WTC11 (cell line): Measurements from ENCODE around the gene U2AF1L4. TPM values are rescaled to one million over a fixed set of nuclear protein-coding genes. Genes with fewer than 3 reads are reported as not detected.

Experiments used
- ATAC-seq: fragments of 200-7000 bp; cut with Tn5 transposase; 2 replicates; pipeline ENCODE4 v1.10.0; 2021; ENCODE audit warnings: mild to moderate bottlenecking, moderate library complexity
- CTCF ChIA-PET: fragments of 300-600 bp; sonication (Branson Sonifier 250); formaldehyde crosslinking; loops from one replicate; lab custom pipeline; 2021; ENCODE audit warnings: antibody characterized with exemption; lab: Charles Lee
- POLR2A ChIA-PET: fragments of 350-600 bp; sonication (Branson Sonifier 250); formaldehyde crosslinking; loops from one replicate; lab custom pipeline; 2021; ENCODE audit warnings: antibody characterized with exemption; lab: Charles Lee
- DNase-seq: peaks from one replicate; pipeline ENCODE4 v3.0.0; 2021; ENCODE audit warnings: low spot score
- H3K27ac Mint-ChIP-seq: 2 replicates; pipeline ENCODE4 v1.8.0; 2021; ENCODE audit warnings: mixed read lengths
- H3K27me3 Mint-ChIP-seq: 2 replicates; pipeline ENCODE4 v1.8.0; 2021; ENCODE audit warnings: low read depth, mild to moderate bottlenecking, moderate library complexity, mixed read lengths
- H3K36me3 Mint-ChIP-seq: 2 replicates; pipeline ENCODE4 v1.8.0; 2021; ENCODE audit warnings: mixed read lengths
- H3K4me1 Mint-ChIP-seq: 2 replicates; pipeline ENCODE4 v1.8.0; 2022; ENCODE audit warnings: mixed read lengths
- H3K4me3 Mint-ChIP-seq: 2 replicates; pipeline ENCODE4 v1.8.0; 2021; ENCODE audit warnings: mild to moderate bottlenecking, moderate library complexity, mixed read lengths
- H3K9me3 Mint-ChIP-seq: 2 replicates; pipeline ENCODE4 v1.8.0; 2021; ENCODE audit warnings: mixed read lengths
- ATF3 ChIP-seq: sonication (generic); formaldehyde crosslinking; conservative IDR thresholded peaks from 2 replicates; pipeline ENCODE4 v1.8.1; 2022; ENCODE audit warnings: mild to moderate bottlenecking, missing genetic modification reagents
- ATF6 ChIP-seq: sonication (generic); formaldehyde crosslinking; IDR thresholded peaks from 2 replicates; pipeline ENCODE4 v1.8.1; 2023; ENCODE audit warnings: mild to moderate bottlenecking, missing genetic modification reagents
- CREM ChIP-seq: sonication (generic); formaldehyde crosslinking; IDR thresholded peaks from 2 replicates; pipeline ENCODE4 v1.8.1; 2022; ENCODE audit warnings: mild to moderate bottlenecking, missing genetic modification reagents, moderate library complexity
- OVOL2 ChIP-seq: fragments of 250-450 bp; sonication (Bioruptor Pico); IDR thresholded peaks from 2 replicates; pipeline ENCODE4 v1.9.0; 2021; ENCODE audit warnings: mild to moderate bottlenecking, borderline replicate concordance
- SP1 ChIP-seq: sonication (generic); formaldehyde crosslinking; conservative IDR thresholded peaks from 2 replicates; pipeline ENCODE4 v1.8.1; 2022; ENCODE audit warnings: missing genetic modification reagents
- USF1 ChIP-seq: sonication (generic); formaldehyde crosslinking; IDR thresholded peaks from 2 replicates; pipeline ENCODE4 v1.8.0; 2022; ENCODE audit warnings: mild to moderate bottlenecking, missing genetic modification reagents
- ZMAT4 ChIP-seq: fragments of 250-450 bp; sonication (Bioruptor Pico); IDR thresholded peaks from 2 replicates; pipeline ENCODE4 v1.9.0; 2021; ENCODE audit warnings: mild to moderate bottlenecking
- ZNF317 ChIP-seq: sonication (generic); formaldehyde crosslinking; IDR thresholded peaks from 2 replicates; pipeline ENCODE4 v1.8.1; 2023; ENCODE audit warnings: low read depth, mild to moderate bottlenecking, moderate library complexity, missing genetic modification reagents, borderline replicate concordance
- ZNF416 ChIP-seq: fragments of 250-450 bp; sonication (Bioruptor Pico); IDR thresholded peaks from 2 replicates; pipeline ENCODE4 v1.9.0; 2021; ENCODE audit warnings: mild to moderate bottlenecking, inconsistent platforms
- ZNF423 ChIP-seq: fragments of 250-450 bp; sonication (Bioruptor Pico); IDR thresholded peaks from 2 replicates; pipeline ENCODE4 v2.1.2; 2022; ENCODE audit warnings: mild to moderate bottlenecking, moderate library complexity
- ZNF425 ChIP-seq: fragments of 250-450 bp; sonication (Bioruptor Pico); conservative IDR thresholded peaks from 2 replicates; pipeline ENCODE4 v1.9.0; 2021; ENCODE audit warnings: mild to moderate bottlenecking
- ZSCAN18 ChIP-seq: fragments of 250-450 bp; sonication (Bioruptor Pico); IDR thresholded peaks from 2 replicates; pipeline ENCODE4 v2.1.2; 2022; ENCODE audit warnings: mild to moderate bottlenecking, moderate library complexity
- total RNA-seq: library from RNA; stranded (reverse); gene quantifications from 3 replicates; pipeline ENCODE4 v1.2.3, GENCODE V29; 2021
- TF ChIP-seq, protein P1 (sequence below): sonication (generic); formaldehyde crosslinking; conservative IDR thresholded peaks from 2 replicates; pipeline ENCODE4 v1.8.1; 2023; ENCODE audit warnings: mild to moderate bottlenecking, low read depth, missing genetic modification reagents, moderate library complexity
- TF ChIP-seq, protein P2 (sequence below): sonication (generic); formaldehyde crosslinking; IDR thresholded peaks from 2 replicates; pipeline ENCODE4 v1.8.0; 2022; ENCODE audit warnings: mild to moderate bottlenecking, missing genetic modification reagents

The U2AF1L4 gene
- total RNA-seq, 1 experiment from 2014 or later, result 20.9 TPM

DNA sequence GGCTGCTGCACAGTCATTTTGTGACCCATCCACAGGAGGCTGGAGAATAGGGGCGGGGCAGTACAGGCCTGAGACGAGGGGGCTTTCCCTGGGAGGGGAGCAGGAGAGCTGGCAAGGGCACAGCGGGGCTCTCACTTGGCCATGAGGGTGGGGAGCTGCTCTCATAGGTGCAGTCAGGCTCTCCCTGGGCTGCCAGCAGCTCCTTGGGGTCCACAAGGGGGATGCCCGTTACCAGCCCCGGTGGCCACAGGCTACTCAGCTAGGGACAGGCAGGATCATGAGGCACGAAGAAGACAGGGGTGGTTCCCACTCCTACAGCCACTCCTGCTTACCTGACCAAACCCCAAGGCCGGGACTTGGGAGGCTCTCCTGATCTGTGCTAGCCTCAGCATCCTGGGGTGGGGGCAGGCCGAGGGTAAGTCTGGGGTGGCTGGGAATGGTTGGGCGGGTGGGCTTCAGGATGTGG lies 46.6 kb upstream of the U2AF1L4 start:
- Mint-ChIP-seq H3K9me3 (no peaks in the 10 kb centered on the region), H3K4me3 (no peak overlapping the region), H3K4me1 (peaks cover 2% of the 10 kb centered on the region), H3K27me3 (peaks cover 21% of the 10 kb centered on the region), H3K36me3 (no peaks in the 10 kb centered on the region), H3K27ac (no peak overlapping the region)
- no peak for DNase-seq
- CTCF ChIA-PET, result no interaction called here
- ATAC-seq, result no peak
- TF ChIP-seq ZSCAN18 (CRISPR knock-in tag) (no peak), ZNF416 (no peak), ATF3 (CRISPR knock-in tag) (no peak), ZMAT4 (CRISPR knock-in tag) (no peak), OVOL2 (CRISPR knock-in tag) (no peak), ZNF423 (CRISPR knock-in tag) (no peak), ZNF425 (CRISPR knock-in tag) (no peak), USF1 (CRISPR knock-in tag) (no peak), ATF6 (CRISPR knock-in tag) (no peak), SP1 (CRISPR knock-in tag) (no peak), CREM (CRISPR knock-in tag) (no peak), ZNF317 (CRISPR knock-in tag) (no peak)
- TF ChIP-seq, protein P1, sequence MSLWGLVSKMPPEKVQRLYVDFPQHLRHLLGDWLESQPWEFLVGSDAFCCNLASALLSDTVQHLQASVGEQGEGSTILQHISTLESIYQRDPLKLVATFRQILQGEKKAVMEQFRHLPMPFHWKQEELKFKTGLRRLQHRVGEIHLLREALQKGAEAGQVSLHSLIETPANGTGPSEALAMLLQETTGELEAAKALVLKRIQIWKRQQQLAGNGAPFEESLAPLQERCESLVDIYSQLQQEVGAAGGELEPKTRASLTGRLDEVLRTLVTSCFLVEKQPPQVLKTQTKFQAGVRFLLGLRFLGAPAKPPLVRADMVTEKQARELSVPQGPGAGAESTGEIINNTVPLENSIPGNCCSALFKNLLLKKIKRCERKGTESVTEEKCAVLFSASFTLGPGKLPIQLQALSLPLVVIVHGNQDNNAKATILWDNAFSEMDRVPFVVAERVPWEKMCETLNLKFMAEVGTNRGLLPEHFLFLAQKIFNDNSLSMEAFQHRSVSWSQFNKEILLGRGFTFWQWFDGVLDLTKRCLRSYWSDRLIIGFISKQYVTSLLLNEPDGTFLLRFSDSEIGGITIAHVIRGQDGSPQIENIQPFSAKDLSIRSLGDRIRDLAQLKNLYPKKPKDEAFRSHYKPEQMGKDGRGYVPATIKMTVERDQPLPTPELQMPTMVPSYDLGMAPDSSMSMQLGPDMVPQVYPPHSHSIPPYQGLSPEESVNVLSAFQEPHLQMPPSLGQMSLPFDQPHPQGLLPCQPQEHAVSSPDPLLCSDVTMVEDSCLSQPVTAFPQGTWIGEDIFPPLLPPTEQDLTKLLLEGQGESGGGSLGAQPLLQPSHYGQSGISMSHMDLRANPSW (CRISPR knock-in tag), result no peak
- TF ChIP-seq, protein P2, sequence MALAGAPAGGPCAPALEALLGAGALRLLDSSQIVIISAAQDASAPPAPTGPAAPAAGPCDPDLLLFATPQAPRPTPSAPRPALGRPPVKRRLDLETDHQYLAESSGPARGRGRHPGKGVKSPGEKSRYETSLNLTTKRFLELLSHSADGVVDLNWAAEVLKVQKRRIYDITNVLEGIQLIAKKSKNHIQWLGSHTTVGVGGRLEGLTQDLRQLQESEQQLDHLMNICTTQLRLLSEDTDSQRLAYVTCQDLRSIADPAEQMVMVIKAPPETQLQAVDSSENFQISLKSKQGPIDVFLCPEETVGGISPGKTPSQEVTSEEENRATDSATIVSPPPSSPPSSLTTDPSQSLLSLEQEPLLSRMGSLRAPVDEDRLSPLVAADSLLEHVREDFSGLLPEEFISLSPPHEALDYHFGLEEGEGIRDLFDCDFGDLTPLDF (CRISPR knock-in tag), result no peak
- POLR2A ChIA-PET, result no interaction called here
